ENCODE data around the gene POLR3H.

GRCh38 chr22:41540006-41540315 lies 4.3 kb downstream of the POLR3H start:
- TF ChIP-seq, protein P1, sequence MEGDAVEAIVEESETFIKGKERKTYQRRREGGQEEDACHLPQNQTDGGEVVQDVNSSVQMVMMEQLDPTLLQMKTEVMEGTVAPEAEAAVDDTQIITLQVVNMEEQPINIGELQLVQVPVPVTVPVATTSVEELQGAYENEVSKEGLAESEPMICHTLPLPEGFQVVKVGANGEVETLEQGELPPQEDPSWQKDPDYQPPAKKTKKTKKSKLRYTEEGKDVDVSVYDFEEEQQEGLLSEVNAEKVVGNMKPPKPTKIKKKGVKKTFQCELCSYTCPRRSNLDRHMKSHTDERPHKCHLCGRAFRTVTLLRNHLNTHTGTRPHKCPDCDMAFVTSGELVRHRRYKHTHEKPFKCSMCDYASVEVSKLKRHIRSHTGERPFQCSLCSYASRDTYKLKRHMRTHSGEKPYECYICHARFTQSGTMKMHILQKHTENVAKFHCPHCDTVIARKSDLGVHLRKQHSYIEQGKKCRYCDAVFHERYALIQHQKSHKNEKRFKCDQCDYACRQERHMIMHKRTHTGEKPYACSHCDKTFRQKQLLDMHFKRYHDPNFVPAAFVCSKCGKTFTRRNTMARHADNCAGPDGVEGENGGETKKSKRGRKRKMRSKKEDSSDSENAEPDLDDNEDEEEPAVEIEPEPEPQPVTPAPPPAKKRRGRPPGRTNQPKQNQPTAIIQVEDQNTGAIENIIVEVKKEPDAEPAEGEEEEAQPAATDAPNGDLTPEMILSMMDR (IDR thresholded peaks at IDR 0.05; ENCODE audit: borderline replicate concordance, extremely low read depth, low read length, poor library complexity, severe bottlenecking): no peak
- no peak for TF ChIP-seq EZH2 (IDR thresholded peaks at IDR 0.05; ENCODE audit: borderline replicate concordance, low read depth, low read length, severe bottlenecking)

Measured in DND-41 (cell line).